ENCODE measurements around the gene IFNLR1. TPM values are rescaled to one million over a fixed set of nuclear protein-coding genes. Genes with fewer than 3 reads are reported as not detected.

Gene IFNLR1
- total RNA-seq, 6 experiments from 2014 or later, result 3.4 to 8.3 (median 4.0) TPM

GRCh38 chr1:24119859-24120756 lies 67.0 kb downstream of the IFNLR1 start:
- peak; percentile 11 for TF ChIP-seq POLR2A (IDR thresholded peaks at IDR 0.05)
- TF ChIP-seq, protein P1, sequence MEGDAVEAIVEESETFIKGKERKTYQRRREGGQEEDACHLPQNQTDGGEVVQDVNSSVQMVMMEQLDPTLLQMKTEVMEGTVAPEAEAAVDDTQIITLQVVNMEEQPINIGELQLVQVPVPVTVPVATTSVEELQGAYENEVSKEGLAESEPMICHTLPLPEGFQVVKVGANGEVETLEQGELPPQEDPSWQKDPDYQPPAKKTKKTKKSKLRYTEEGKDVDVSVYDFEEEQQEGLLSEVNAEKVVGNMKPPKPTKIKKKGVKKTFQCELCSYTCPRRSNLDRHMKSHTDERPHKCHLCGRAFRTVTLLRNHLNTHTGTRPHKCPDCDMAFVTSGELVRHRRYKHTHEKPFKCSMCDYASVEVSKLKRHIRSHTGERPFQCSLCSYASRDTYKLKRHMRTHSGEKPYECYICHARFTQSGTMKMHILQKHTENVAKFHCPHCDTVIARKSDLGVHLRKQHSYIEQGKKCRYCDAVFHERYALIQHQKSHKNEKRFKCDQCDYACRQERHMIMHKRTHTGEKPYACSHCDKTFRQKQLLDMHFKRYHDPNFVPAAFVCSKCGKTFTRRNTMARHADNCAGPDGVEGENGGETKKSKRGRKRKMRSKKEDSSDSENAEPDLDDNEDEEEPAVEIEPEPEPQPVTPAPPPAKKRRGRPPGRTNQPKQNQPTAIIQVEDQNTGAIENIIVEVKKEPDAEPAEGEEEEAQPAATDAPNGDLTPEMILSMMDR (IDR thresholded peaks at IDR 0.05), result no peak
- Histone ChIP-seq H3K27ac (peak overlapping the region in 1 of 3 donors; percentile 36), H3K9me3 (no peaks in the 10 kb centered on the region), H3K36me3 (no peaks in the 10 kb centered on the region), H3K27me3 (no peaks in the 10 kb centered on the region), H3K4me3 (no peak overlapping the region), H3K4me1 (peaks cover 0 to 25% (median 9%) of the 10 kb centered on the region in 4 donors)
- peak; percentile 56 to 81 (median 80) for DNase-seq
- intact Hi-C loops (cut with DNase I), result no loop called here
- ATAC-seq, result peak; percentile 79 to 91 (median 82)
- 10% methylated on average over 4 of the region's 17 CpGs for WGBS (ENCODE audit: insufficient coverage, low coverage, low lambda C conversion rate, missing lambda C conversion rate)

DNA sequence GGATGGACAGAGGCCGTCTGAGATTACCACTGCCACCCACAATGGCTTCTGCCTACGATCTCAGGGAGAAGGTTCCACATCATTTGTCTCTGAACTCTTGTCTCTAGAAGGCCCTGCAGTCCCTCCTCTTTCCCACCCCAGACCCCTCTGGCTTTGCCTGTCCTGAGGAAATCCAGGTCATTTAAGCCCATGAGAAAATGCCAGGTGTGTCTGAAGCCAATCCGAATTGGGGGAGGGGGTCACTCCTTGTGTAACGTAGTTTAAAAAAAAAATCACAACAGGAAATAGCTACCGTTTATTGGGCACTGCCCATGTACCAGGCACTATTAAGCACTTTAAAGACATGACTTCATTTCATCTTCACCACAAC lies 67.6 kb downstream of the IFNLR1 start:
- peak overlapping the region in 1 of 3 donors; percentile 36 for H3K27ac ChIP-seq
- no peak overlapping the region for H3K4me3 ChIP-seq
- DNase-seq (no peak), ATAC-seq (no peak)
- no peak for TF ChIP-seq POLR2A (IDR thresholded peaks at IDR 0.05)
- TF ChIP-seq, protein P1 (IDR thresholded peaks at IDR 0.05), result no peak
- 57% methylated on average over 3 of the region's 5 CpGs for WGBS (ENCODE audit: insufficient coverage, low coverage, low lambda C conversion rate, missing lambda C conversion rate)
- intact Hi-C loops (cut with DNase I), result no loop called here
- H3K27me3 ChIP-seq, result no peaks in the 10 kb centered on the region
- no peaks in the 10 kb centered on the region for H3K9me3 ChIP-seq
- peaks cover 0 to 25% (median 9%) of the 10 kb centered on the region in 4 donors for H3K4me1 ChIP-seq
- no peaks in the 10 kb centered on the region for H3K36me3 ChIP-seq

DNA sequence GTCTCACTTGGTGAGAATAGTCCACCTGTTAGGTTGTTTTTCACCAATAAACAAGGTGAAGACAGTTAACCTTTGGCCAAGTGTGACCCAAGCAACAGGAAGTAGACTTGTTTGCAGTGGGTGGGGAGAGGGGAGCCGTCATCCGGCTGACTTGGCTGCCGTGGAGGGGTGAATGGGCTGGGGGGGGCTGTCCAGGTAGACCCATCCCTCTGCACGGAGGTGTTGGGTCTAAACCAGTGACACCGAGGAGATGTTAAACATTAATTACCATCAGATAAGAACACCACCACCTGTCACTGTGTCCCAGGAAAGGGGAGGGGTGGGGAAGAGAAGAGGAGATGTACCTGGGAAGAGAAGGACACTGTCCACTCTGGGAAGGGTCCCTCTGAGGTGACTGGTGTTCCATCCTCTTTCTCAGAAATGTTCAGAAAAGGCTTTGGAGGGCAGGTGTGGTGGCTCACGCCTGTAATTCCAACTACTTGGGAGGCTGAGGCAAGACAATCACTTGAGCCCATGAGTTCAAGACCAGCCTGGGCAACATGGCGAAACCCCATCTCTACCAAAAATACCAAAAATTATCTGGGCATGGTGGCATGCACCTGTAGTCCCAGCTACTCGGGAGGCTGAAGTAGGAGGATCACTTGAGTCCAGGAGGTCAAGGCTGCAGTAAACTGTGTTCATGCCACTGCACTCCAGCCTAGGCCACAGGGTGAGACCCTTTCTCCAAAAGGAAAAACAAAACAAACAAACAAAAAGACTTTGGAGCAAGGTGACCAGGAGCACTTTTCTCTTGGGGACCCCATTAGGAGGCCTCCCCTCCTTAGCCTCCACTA lies 68.5 kb downstream of the IFNLR1 start:
- ATAC-seq (peak in 1 of 4 donors; percentile 33), DNase-seq (no peak)
- Histone ChIP-seq H3K36me3 (no peaks in the 10 kb centered on the region), H3K27me3 (no peaks in the 10 kb centered on the region), H3K27ac (no peak overlapping the region), H3K4me3 (no peak overlapping the region), H3K4me1 (peaks cover 0 to 25% (median 9%) of the 10 kb centered on the region in 4 donors), H3K9me3 (no peaks in the 10 kb centered on the region)
- intact Hi-C loops (cut with DNase I), result no loop called here
- WGBS (ENCODE audit: insufficient coverage, low coverage, low lambda C conversion rate, missing lambda C conversion rate), result 50% methylated on average over 7 of the region's 8 CpGs
- no peak for TF ChIP-seq POLR2A (IDR thresholded peaks at IDR 0.05)
- TF ChIP-seq, protein P1 (IDR thresholded peaks at IDR 0.05), result no peak

DNA sequence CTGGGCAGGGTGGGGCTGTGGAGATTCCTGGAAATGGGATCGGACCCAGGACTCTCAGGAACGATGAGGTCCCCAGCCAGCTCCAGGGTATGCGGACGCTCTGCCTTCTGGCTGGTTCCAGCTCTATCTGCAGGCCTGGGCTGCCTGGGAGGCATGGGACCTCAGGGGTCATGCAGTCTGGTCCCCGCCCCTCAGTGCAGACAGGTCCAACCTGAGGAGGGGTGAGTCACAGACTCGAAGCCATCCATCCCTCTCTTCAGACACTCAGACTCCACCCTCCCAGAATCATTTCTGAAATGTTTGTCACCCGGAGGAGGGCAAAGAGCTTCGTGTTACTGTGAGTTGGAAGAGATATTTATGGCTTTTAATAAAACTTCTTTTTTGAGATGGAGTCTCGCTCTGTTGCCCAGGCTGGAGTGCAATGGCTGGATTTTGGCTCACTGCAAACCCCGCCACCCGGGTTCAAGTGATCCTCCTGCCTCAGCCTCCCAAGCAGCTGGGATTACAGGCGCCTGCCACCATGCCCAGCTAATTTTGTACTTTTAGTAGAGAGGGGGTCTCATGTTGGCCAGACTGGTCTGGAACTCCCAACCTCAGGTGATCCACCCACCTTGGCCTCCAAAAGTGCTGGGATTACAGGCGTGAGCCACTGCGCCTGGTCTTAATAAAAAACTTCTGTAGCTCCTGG lies 69.2 kb downstream of the IFNLR1 start:
- DNase-seq, result no peak
- no peak overlapping the region for H3K27ac ChIP-seq
- intact Hi-C loops (cut with DNase I), result no loop called here
- H3K27me3 ChIP-seq, result no peaks in the 10 kb centered on the region
- H3K9me3 ChIP-seq, result no peaks in the 10 kb centered on the region
- TF ChIP-seq, protein P1 (IDR thresholded peaks at IDR 0.05), result no peak
- TF ChIP-seq POLR2A (IDR thresholded peaks at IDR 0.05), result no peak
- no peaks in the 10 kb centered on the region for H3K36me3 ChIP-seq
- H3K4me1 ChIP-seq, result peaks cover 0 to 25% (median 9%) of the 10 kb centered on the region in 4 donors
- ATAC-seq, result no peak
- H3K4me3 ChIP-seq, result no peak overlapping the region
- 95% methylated on average over 8 of the region's 14 CpGs for WGBS (ENCODE audit: insufficient coverage, low coverage, low lambda C conversion rate, missing lambda C conversion rate)
